Measurements from ENCODE around the gene SPATA13. TPM values are rescaled to one million over a fixed set of nuclear protein-coding genes. Genes with fewer than 3 reads are reported as not detected.

SPATA13 gene
- total RNA-seq, 1 experiment from 2014 or later: 14.1 TPM

- Histone ChIP-seq H4K5ac (ENCODE audit: insufficient read length, low read depth, low read length) (no peak overlapping the region), H2BK12ac (ENCODE audit: insufficient read length, low read depth, low read length) (no peak overlapping the region), H2AFZ (ENCODE audit: low read length) (no peak overlapping the region), H2BK120ac (ENCODE audit: low read depth, low read length, poor library complexity, severe bottlenecking) (no peak overlapping the region), H2AK5ac (ENCODE audit: insufficient read length, low read length) (no peak overlapping the region), H3K4me2 (ENCODE audit: insufficient read depth, insufficient read length, low read length) (no peak overlapping the region), H3K56ac (ENCODE audit: insufficient read length, low read depth, low read length) (no peak overlapping the region), H3K9ac (ENCODE audit: extremely low read depth, insufficient read length, low read length) (no peak overlapping the region), H3K23me2 (ENCODE audit: insufficient read length, low read depth, low read length, poor library complexity, severe bottlenecking) (peaks cover 2% of the 10 kb centered on the region), H3K79me2 (ENCODE audit: insufficient read depth, low read length) (peaks cover 23% of the 10 kb centered on the region; the same call in 1 of the 2 replicates), H3K79me1 (ENCODE audit: insufficient read depth, low read depth, low read length, poor library complexity, severe bottlenecking) (peaks cover 7% of the 10 kb centered on the region), H3K23ac (ENCODE audit: insufficient read length, low read depth, low read length) (no peak overlapping the region), H3K14ac (ENCODE audit: insufficient read depth, low read length) (no peak overlapping the region), H3K18ac (ENCODE audit: insufficient read length, low read depth, low read length) (no peak overlapping the region), H2BK5ac (ENCODE audit: insufficient read length, low read length) (no peak overlapping the region), H2BK20ac (ENCODE audit: low read depth, low read length, poor library complexity, severe bottlenecking) (no peak overlapping the region), H3K9me3 (ENCODE audit: control insufficient read depth, low read depth, low read length) (no peaks in the 10 kb centered on the region), H4K8ac (replicated peaks; ENCODE audit: insufficient read length, low read depth, low read length) (no peak overlapping the region), H3K4ac (ENCODE audit: low read depth, low read length) (no peak overlapping the region), H3K4me1 (ENCODE audit: insufficient read depth, low read length) (peaks cover 5% of the 10 kb centered on the region; the same call in 1 of the 2 replicates), H4K91ac (ENCODE audit: insufficient read length, low read depth, low read length) (no peak overlapping the region), H3K27ac (ENCODE audit: insufficient read length, low read depth, low read length) (no peak overlapping the region), H4K20me1 (ENCODE audit: control insufficient read depth, insufficient read depth, insufficient read length) (peaks cover 3% of the 10 kb centered on the region), H3K27me3 (ENCODE audit: insufficient read depth, low read length) (no peaks in the 10 kb centered on the region), H2BK15ac (ENCODE audit: low read depth, low read length) (no peak overlapping the region), H3T11ph (ENCODE audit: low read length) (no peak overlapping the region)
- H3K4me3 Mint-ChIP-seq: no peak overlapping the region
- no peak overlapping the region for H3K27ac Mint-ChIP-seq
- H3K9me3 Mint-ChIP-seq: no peaks in the 10 kb centered on the region
- peaks cover 12 to 20% (median 19%) of the 10 kb centered on the region in 3 experiments for H3K36me3 Mint-ChIP-seq (ENCODE audit: insufficient read depth in 1 of 3, low read depth in 3 of 3)
- peaks cover 9% of the 10 kb centered on the region for H3K27me3 Mint-ChIP-seq (ENCODE audit: low read depth)
- no CpG with 5 or more reads among the region's 2 CpGs for WGBS (ENCODE audit: extremely low coverage, insufficient read length, low lambda C conversion rate)
- no peak for DNase-seq
- peaks cover 38 to 40% of the 10 kb centered on the region in 2 experiments for H3K4me1 Mint-ChIP-seq
- no peak for TF ChIP-seq CTCF (conservative IDR thresholded peaks at IDR 0.05)
These were observed 6.0 kb downstream of the SPATA13 start for GRCh38 chr13:24166561-24166960.

Data from H9 (cell line).